Subcutaneous abdominal adipose tissue (tissue), 5 donors: Measurements from ENCODE around the gene BRD8.

Source experiments
- H3K27ac ChIP-seq: one replicate; pipeline ENCODE4 v1.7.0; 2013; ENCODE audit warnings: low read depth, mild to moderate bottlenecking, inconsistent platforms, low read length, moderate library complexity
- H3K27me3 ChIP-seq, 5 donors: one replicate each; pipeline ENCODE4 v1.7.0; 2013; ENCODE audit warnings: low read length in 5 of 5, inconsistent platforms in 1 of 5; ENCODE audit not compliant: control insufficient read depth in 5 of 5, insufficient read depth in 4 of 5
- H3K36me3 ChIP-seq, 5 donors: one replicate each; pipeline ENCODE4 v1.7.0; 2013; ENCODE audit warnings: low read length in 5 of 5; ENCODE audit not compliant: control insufficient read depth in 5 of 5, insufficient read depth in 5 of 5
- H3K4me1 ChIP-seq, 5 donors: one replicate each; pipeline ENCODE4 v1.7.0; 2013; ENCODE audit warnings: low read length in 5 of 5, mild to moderate bottlenecking in 3 of 5, moderate library complexity in 1 of 5; ENCODE audit not compliant: control insufficient read depth in 5 of 5, insufficient read depth in 5 of 5
- H3K4me3 ChIP-seq, 5 donors: one replicate each; pipeline ENCODE4 v1.7.0; 2013; ENCODE audit warnings: low read length in 5 of 5, low read depth in 1 of 5
- H3K9ac ChIP-seq, 5 donors: one replicate each; pipeline ENCODE4 v1.7.0; 2013; ENCODE audit warnings: low read length in 5 of 5, mild to moderate bottlenecking in 4 of 5, moderate library complexity in 3 of 5
- H3K9me3 ChIP-seq, 5 donors: one replicate each; pipeline ENCODE4 v1.7.0; 2013; ENCODE audit warnings: low read length in 5 of 5; ENCODE audit not compliant: control insufficient read depth in 5 of 5
- donor health status: healthy.
- donor health status: healthy.
- donor health status: healthy.
- donor health status: healthy.
- donor health status: healthy.

BRD8 gene

GRCh38 chr5:138091685-138092084 is 86.7 kb downstream of the BRD8 start:
- Histone ChIP-seq H3K27me3 (peaks cover 0 to 7% (median 4%) of the 10 kb centered on the region in 5 donors), H3K27ac (no peak overlapping the region), H3K36me3 (no peaks in the 10 kb centered on the region), H3K4me1 (no peaks in the 10 kb centered on the region), H3K4me3 (no peak overlapping the region), H3K9ac (no peak overlapping the region), H3K9me3 (no peaks in the 10 kb centered on the region)
